Prostate gland (tissue), 2 donors: ENCODE results near the gene OSBPL1A.

Source experiments
- CTCF ChIP-seq, 4 experiments: fragments of 200-600 bp in 2 of 4; fragments of 450-650 bp in 2 of 4; sonication (generic) in 2 of 4; IDR thresholded peaks; 1 replicate in 3 of 4; 2 replicates in 1 of 4; pipeline ENCODE4 v1.5.1; 2016 to 2019; ENCODE audit warnings: antibody characterized with exemption in 4 of 4, mild to moderate bottlenecking in 2 of 4, moderate library complexity in 2 of 4
- POLR2A ChIP-seq: fragments of 450-650 bp; IDR thresholded peaks from one replicate; pipeline ENCODE4 v1.6.1; 2016; ENCODE audit warnings: antibody characterized with exemption, mild to moderate bottlenecking
- POLR2AphosphoS5 ChIP-seq: sonication (generic); formaldehyde crosslinking; IDR thresholded peaks from one replicate; pipeline ENCODE4 v1.6.1; 2017; ENCODE audit warnings: antibody characterized with exemption

- TF ChIP-seq CTCF (IDR thresholded peaks at IDR 0.05) (no peak), POLR2AphosphoS5 (no peak), POLR2A (no peak)
Observed at GRCh38 chr18:24333084-24333483, 64.5 kb downstream of the OSBPL1A start.
